ENCODE data around the gene COPZ2.

The COPZ2 gene

DNA sequence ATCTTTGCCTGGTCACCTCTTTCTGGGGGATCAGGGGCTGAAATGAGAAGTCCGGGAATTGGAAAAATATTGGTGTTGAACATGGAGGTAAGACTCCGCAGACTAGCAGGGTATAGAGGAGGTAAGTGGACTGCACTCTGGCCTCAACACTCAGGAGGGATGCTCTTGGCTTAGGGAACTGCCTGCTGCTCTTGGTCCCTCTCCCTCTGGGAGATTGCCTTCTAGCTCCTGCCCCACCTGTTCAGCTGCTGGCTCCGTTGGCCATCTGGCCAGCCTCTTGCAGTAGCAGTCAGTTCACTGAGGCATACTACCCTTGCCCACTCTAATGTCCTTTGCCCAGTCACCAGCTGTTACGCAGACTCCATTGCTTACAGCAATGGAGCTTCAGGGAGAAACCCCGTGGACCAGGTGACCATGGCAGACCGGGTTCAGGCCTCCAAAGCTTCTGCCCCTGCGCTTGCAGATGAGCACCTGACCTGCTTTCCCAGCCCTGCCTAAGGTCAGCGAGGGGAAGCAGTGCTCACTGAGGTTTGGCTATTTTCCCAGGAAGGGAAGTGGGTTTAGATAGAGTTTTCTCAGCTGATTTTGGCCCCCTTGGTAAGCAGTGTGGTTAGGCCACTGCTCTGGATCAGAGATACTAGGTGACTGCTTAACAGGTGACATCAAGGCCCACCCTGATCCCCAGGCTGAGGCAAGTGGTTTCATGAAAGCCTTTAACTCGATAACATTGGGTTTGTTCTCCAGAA is 54.8 kb downstream of the COPZ2 start:
- DNase-seq, result no peak

- DNase-seq, result no peak
Observed at GRCh38 chr17:47982091-47982617, 55.4 kb downstream of the COPZ2 start.

DNA sequence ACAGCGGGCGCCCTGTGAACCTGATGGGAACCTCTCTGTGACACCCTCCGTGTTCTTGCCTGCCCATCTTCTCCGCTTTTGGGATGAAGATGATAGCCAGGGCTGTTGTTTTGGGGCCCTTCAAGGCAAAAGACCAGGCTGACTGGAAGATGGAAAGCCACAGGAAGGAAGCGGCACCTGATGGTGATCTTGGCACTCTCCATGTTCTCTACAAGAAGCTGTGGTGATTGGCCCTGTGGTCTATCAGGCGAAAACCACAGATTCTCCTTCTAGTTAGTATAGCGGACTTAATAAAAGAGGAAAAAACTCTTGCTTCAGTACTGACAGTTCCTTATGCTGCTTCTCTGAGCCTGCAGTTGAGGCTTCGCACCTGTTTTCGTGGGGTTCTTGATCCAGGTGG is 56.1 kb downstream of the COPZ2 start:
- peak; percentile 78 for DNase-seq

DNA sequence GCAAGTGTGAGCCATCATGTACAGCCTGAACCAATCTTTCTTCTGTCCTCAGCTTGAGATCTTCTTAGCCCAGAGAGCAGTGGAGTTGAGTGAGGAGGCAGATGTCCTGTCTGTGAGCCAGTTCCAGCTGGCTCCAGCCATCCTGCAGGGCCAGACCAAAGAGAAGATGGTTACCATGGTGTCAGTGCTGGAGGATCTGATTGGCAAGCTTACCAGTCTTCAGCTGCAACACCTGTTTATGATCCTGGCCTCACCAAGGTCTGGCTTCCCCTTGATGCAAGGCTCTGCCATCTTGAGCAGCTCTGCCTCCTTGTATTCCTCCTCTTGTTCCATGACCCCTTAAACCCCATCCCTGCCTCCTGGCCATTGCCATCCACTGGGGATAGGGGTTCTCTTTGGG is 57.1 kb downstream of the COPZ2 start:
- no peak for DNase-seq

DNA sequence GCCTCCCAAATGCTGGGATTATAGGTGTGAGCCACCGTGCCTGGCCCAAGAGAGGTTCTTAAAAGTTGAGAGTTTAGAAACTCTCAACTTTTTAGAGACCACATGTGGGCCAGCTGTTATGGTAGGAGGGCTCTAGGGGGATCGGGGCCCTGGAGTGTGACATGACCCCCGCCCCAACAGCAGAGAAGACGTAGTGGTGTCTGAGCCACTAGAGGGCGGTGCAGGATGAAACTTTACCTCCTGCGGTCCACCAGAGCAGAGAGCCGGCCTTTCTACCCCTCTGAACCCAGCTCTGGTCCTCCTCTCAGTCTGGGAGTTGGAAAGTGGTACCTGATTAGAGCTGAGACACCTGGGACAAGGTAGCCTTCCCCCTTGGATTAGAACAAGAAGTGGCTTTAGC is 59.3 kb downstream of the COPZ2 start:
- peak; percentile 43 for DNase-seq

Data from MV-4-11 (cell line).